HCEC 1CT (cell line): ENCODE results near the gene GOLGA6C.
"Not testable (repeated sequence)": the region's sequence is repeated elsewhere in the genome, so short reads cannot be mapped to it uniquely, and the experiment has no call there.

Source experiments
- DNase-seq: peaks from one replicate; pipeline ENCODE4 v3.0.0-alpha.2; 2017

Gene GOLGA6C

GRCh38 chr15:75227663-75228280, 30.4 kb upstream of the GOLGA6C start:
- DNase-seq, result no peak

- DNase-seq, result no peak
These were observed 29.3 kb upstream of the GOLGA6C start for GRCh38 chr15:75228787-75229186.

- no peak for DNase-seq
These were observed 28.7 kb upstream of the GOLGA6C start for GRCh38 chr15:75229191-75230015.

GRCh38 chr15:75230016-75230343, 28.2 kb upstream of the GOLGA6C start:
- no peak for DNase-seq

- no peak for DNase-seq
These were observed 27.4 kb upstream of the GOLGA6C start for GRCh38 chr15:75230551-75231371.

- no peak for DNase-seq
These were observed 26.3 kb upstream of the GOLGA6C start for GRCh38 chr15:75231836-75232235.

- no peak for DNase-seq
These were observed 25.8 kb upstream of the GOLGA6C start for GRCh38 chr15:75232252-75232813.

- DNase-seq, result no peak
These were observed 25.2 kb upstream of the GOLGA6C start for GRCh38 chr15:75232826-75233503.

- no peak for DNase-seq
These were observed 24.5 kb upstream of the GOLGA6C start for GRCh38 chr15:75233504-75234190.

- DNase-seq, result no peak
These were observed 23.8 kb upstream of the GOLGA6C start for GRCh38 chr15:75234191-75234810.

- no peak for DNase-seq
These were observed 23.0 kb upstream of the GOLGA6C start for GRCh38 chr15:75235051-75235673.

GRCh38 chr15:75235760-75236729, 22.1 kb upstream of the GOLGA6C start:
- no peak for DNase-seq

GRCh38 chr15:75237316-75237982, 20.7 kb upstream of the GOLGA6C start:
- no peak for DNase-seq

GRCh38 chr15:75238150-75238549, 20.0 kb upstream of the GOLGA6C start:
- no peak for DNase-seq

GRCh38 chr15:75245741-75246140, 12.4 kb upstream of the GOLGA6C start:
- not testable (repeated sequence) for DNase-seq

GRCh38 chr15:75248991-75249390, 9.1 kb upstream of the GOLGA6C start:
- DNase-seq, result not testable (repeated sequence)

GRCh38 chr15:75249726-75250125, 8.4 kb upstream of the GOLGA6C start:
- DNase-seq, result no peak

- DNase-seq, result not testable (repeated sequence)
These were observed 6.8 kb upstream of the GOLGA6C start for GRCh38 chr15:75251343-75251742.

- DNase-seq, result not testable (repeated sequence)
These were observed 5.8 kb upstream of the GOLGA6C start for GRCh38 chr15:75252285-75252684.
